Measurements from ENCODE around the gene BAIAP2L2. TPM values are rescaled to one million over a fixed set of nuclear protein-coding genes. Genes with fewer than 3 reads are reported as not detected.

The BAIAP2L2 gene
- total RNA-seq, 1 donor from 2014 or later, result 0.64 TPM

- Mint-ChIP-seq H3K27me3 (no peaks in the 10 kb centered on the region), H3K27ac (no peak overlapping the region), H3K36me3 (ENCODE audit: low read depth) (peaks cover 37% of the 10 kb centered on the region), H3K9me3 (no peaks in the 10 kb centered on the region), H3K4me3 (no peak overlapping the region), H3K4me1 (no peaks in the 10 kb centered on the region)
- intact Hi-C loops (cut with micrococcal nuclease), result no loop called here
- ATAC-seq (ENCODE audit: low read depth) (no peak), DNase-seq (no peak)
- ChIA-PET CTCF (no interaction called here), POLR2A (no interaction called here)
- no peak for TF ChIP-seq CTCF (IDR thresholded peaks at IDR 0.05)
Observed at GRCh38 chr22:38127869-38128268, 17.4 kb upstream of the BAIAP2L2 start.

DNA sequence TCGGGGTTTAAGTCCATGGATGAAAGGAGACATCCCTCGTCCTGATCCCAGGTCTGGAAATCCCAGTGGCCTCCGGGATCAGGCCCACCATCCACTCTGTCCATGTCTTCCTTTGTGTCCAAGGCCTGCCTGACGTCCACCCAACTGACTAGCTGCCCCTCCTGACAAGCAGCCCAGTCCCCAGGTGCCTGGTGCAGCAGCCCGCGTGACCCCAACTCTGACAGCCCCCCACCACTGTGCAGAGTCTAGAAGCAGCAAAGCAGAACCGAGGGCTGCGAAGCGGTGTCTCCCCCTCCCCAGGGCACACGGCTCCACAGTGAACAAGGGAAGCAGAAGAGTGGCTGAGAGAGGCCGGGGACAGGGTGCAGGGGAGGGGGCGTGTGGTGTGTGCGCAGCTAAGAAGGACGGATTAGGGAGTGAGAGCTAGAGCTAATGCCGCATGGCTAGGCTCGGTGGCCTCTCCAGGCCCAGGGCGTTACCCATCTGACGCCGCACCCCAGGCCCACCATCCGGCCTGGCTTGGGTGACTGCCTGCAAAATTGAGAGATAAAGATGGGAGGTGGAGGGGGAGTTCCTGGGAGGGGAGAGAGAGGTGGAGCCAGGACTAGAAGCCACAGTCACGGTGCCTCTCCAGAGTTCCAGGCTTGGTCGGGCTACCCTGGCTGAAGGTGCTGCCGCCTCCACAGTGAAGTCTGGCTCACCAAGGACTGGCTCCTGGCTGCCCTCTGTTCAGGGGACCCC is 16.6 kb upstream of the BAIAP2L2 start:
- no peak overlapping the region for H3K4me3 Mint-ChIP-seq
- H3K36me3 Mint-ChIP-seq (ENCODE audit: low read depth), result peaks cover 32% of the 10 kb centered on the region
- H3K9me3 Mint-ChIP-seq, result no peaks in the 10 kb centered on the region
- intact Hi-C loops (cut with micrococcal nuclease), result no loop called here
- no peaks in the 10 kb centered on the region for H3K4me1 Mint-ChIP-seq
- CTCF ChIA-PET, result no interaction called here
- DNase-seq, result no peak
- no peaks in the 10 kb centered on the region for H3K27me3 Mint-ChIP-seq
- no peak for TF ChIP-seq CTCF (IDR thresholded peaks at IDR 0.05)
- no peak for ATAC-seq (ENCODE audit: low read depth)
- POLR2A ChIA-PET, result no interaction called here
- no peak overlapping the region for H3K27ac Mint-ChIP-seq

DNA sequence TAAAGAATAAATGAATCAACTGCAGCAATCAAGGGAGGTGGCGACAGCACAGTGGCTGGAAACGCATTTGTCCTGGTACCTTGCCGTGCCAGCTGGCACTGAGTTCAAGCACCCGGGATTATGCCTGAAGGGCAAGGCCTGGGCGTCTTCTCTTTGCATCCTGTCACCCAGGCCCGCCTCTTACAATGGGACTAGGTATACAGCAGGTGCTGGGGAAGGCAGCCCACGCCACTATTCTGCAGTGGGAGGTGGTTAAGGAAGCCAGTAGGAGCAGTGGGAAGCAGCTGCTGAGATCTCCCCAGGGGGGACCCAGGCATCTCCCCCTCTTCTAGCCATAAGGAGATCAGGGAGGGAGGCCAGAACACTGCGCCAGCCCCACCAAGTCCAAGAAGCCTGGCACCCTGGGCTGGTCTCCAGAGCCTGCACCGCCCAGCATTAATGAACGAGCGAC is 15.3 kb upstream of the BAIAP2L2 start:
- CTCF ChIA-PET, result no interaction called here
- no peaks in the 10 kb centered on the region for H3K9me3 Mint-ChIP-seq
- POLR2A ChIA-PET, result no interaction called here
- DNase-seq, result no peak
- no peak overlapping the region for H3K4me3 Mint-ChIP-seq
- ATAC-seq (ENCODE audit: low read depth), result no peak
- H3K36me3 Mint-ChIP-seq (ENCODE audit: low read depth), result peaks cover 25% of the 10 kb centered on the region
- no peak for TF ChIP-seq CTCF (IDR thresholded peaks at IDR 0.05)
- H3K27me3 Mint-ChIP-seq, result no peaks in the 10 kb centered on the region
- intact Hi-C loops (cut with micrococcal nuclease), result no loop called here
- H3K27ac Mint-ChIP-seq, result no peak overlapping the region
- H3K4me1 Mint-ChIP-seq, result no peaks in the 10 kb centered on the region

DNA sequence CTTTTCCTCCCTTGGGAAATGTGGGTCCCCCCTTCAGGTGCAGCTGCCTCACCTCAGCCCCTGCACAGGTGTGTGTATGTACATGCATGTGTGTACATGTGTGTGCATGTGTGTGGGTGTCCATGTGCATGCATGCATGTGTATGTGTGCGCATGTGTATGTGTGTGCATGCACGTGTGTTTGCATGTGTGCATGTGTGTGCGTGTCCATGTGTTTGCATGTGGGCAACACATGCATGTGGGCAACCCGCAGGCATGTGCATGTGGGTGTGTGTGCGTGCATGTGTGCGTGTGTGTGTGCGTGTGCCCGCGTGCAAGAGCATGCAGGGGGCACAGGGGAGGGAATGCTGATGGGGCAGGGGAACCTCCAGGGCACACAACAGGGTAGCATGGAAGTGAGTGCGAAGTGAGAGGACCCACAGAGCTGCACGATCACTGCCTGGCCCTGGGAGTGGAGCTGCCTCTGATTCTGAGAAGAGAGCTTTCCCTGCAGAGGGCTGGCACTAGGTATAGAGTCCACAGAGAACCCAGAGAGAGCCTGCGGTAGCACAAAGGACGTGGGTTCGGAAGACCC is 14.6 kb upstream of the BAIAP2L2 start:
- no peak for TF ChIP-seq CTCF (IDR thresholded peaks at IDR 0.05)
- H3K27me3 Mint-ChIP-seq, result no peaks in the 10 kb centered on the region
- no peaks in the 10 kb centered on the region for H3K4me1 Mint-ChIP-seq
- H3K27ac Mint-ChIP-seq, result no peak overlapping the region
- H3K9me3 Mint-ChIP-seq, result no peaks in the 10 kb centered on the region
- POLR2A ChIA-PET, result no interaction called here
- intact Hi-C loops (cut with micrococcal nuclease), result no loop called here
- no peak overlapping the region for H3K4me3 Mint-ChIP-seq
- CTCF ChIA-PET, result no interaction called here
- DNase-seq (no peak), ATAC-seq (ENCODE audit: low read depth) (no peak)
- peaks cover 23% of the 10 kb centered on the region for H3K36me3 Mint-ChIP-seq (ENCODE audit: low read depth)

DNA sequence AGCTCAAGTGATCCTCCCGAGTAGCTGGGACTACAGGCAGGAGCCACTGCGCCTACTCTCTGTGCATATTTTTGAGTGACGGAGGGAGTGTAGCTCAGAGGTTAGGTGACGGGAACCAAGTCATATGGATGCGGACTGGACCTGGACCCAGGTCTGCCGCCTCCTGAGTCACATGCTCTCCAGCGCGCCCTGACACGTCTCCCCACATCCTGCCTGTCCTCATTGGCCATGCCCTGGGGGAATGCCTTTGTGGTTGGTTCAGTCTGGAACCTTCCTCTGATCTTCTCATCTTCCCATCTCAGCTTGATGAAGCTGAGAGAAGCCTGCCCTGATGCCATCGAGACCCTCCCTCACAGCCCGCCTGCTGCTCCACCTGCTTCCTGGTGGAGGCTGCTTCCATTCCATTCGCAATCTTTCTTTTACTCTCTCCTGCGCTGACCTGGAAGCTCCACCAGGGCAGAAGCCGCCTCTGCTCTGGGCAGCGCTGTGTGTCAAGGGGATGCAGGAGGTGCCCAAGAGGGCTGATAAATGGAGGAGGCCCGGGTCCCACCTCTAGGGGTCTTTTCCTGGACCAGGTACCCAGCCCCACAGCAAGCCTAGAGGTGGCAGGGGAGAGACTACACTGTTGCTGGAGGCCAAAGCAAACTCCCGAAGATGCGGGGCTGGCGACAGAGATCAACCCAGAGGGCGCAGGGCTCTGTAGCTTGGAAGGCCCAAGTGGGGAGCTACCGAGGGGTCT is 13.9 kb upstream of the BAIAP2L2 start:
- CTCF ChIA-PET, result no interaction called here
- Mint-ChIP-seq H3K36me3 (ENCODE audit: low read depth) (peaks cover 22% of the 10 kb centered on the region), H3K27ac (no peak overlapping the region)

More for the DNA sequence above, 13.9 kb upstream of the BAIAP2L2 start:
- Mint-ChIP-seq H3K4me3 (no peak overlapping the region), H3K27me3 (no peaks in the 10 kb centered on the region), H3K9me3 (no peaks in the 10 kb centered on the region), H3K4me1 (no peaks in the 10 kb centered on the region)
- intact Hi-C loops (cut with micrococcal nuclease), result no loop called here
- no peak for TF ChIP-seq CTCF (IDR thresholded peaks at IDR 0.05)
- POLR2A ChIA-PET, result no interaction called here
- no peak for DNase-seq
- ATAC-seq (ENCODE audit: low read depth), result no peak
